Stimulated activated CD4-positive, alpha-beta T cell treated with anti-CD3 and anti-CD28 coated beads, Interleukin-2, amount 100 ng/mL, for 24 hours (primary cell): ENCODE measurements around the gene GPR156.
"Not testable (repeated sequence)": the region's sequence is repeated elsewhere in the genome, so short reads cannot be mapped to it uniquely, and the experiment has no call there.

ENCODE experiments used
- DNase-seq, 2 donors: peaks; one replicate each; pipeline ENCODE4 v3.0.0-alpha.2; 2020

GPR156 gene

DNA sequence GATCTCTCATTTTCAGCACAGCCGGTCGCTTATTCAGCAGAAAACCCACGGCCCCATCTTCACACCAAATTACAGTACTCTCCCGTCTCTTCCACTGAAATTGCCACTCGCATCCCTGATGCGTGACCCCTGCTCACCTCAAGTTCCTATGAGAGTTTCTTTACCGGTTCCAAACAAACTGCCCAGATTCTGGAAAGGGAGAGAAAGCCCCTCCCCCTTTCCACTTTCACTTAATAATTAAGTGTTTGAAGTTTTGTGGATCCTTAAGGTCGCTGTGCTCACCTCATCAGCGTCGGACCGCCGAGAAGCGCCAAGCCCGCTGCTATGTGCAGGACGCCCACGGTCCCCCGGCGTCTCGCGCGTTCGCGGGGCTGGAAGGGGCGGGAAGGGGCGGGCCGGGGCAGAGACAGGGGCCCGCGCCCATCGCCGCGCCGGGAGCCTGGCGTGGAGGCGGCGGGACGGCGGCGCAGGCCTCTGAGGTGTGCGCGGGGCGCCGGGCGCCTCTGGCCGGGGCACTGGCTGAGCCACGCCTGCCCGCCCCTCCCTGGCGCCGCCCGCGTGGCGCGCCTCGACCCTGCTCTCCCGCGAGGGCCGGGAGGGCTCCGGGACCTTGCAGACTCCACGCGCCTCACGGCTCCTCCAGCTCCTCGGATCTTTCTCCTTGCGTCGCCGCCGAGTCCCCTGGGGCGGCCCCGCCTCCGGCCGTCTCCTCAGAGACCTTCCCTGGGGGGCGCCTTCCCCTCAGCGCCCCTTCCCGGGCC lies at the start of gene GPR156:
TSS of gene GPR156 (minus strand) at position 476 of the 761 bp plus-strand sequence. CDS start 41,124 bp downstream, outside the sequence.
- DNase-seq, result peak in 1 of 2 donors; percentile 14

DNA sequence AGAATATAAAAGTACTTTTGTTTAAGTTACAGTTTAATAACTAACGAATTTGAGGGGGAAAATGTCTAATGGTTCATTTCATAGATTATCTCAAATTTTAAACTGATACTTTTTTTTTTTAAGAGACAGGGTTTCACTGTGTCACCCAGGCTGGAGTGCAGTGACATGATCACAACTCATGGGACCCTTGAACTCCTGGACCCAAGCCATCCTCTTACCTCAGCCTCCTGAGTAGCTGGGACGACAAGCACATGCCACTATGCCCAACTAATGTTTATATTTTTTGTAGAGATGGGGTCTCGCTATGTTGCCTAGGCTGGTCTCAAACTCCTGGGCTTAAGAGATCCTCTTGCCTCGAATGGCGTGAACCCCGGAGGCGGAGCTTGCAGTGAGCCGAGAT lies 47.6 kb upstream of the GPR156 start:
- no peak for DNase-seq

- no peak for DNase-seq
Observed at GRCh38 chr3:120331076-120331475, 46.1 kb upstream of the GPR156 start.

DNA sequence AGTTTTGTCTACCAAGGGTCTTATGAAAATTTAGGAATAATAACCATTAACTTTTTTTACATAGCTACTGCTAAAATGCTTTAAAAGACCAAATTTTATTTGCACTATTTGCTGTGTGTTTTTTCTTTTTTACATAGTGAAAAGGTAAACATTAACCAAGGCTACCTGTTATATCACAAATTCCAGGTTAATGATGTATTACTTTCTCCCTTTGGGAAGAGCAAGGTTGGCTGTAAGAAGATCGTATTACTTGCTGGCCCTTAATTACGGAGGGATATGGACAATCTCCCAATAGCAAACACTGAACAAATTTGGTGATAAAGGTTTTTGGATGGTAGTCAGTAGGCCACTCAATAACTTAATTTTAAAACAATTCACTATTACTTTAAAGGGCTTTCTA lies 41.8 kb upstream of the GPR156 start:
- DNase-seq, result no peak

- DNase-seq, result no peak
Observed at GRCh38 chr3:120324190-120324589, 39.2 kb upstream of the GPR156 start.

GRCh38 chr3:120323761-120324160 lies 38.7 kb upstream of the GPR156 start:
- peak in 1 of 2 donors; percentile 40 for DNase-seq

GRCh38 chr3:120311863-120312794 lies 27.1 kb upstream of the GPR156 start:
- DNase-seq, result peak in 1 of 2 donors; percentile 6

DNA sequence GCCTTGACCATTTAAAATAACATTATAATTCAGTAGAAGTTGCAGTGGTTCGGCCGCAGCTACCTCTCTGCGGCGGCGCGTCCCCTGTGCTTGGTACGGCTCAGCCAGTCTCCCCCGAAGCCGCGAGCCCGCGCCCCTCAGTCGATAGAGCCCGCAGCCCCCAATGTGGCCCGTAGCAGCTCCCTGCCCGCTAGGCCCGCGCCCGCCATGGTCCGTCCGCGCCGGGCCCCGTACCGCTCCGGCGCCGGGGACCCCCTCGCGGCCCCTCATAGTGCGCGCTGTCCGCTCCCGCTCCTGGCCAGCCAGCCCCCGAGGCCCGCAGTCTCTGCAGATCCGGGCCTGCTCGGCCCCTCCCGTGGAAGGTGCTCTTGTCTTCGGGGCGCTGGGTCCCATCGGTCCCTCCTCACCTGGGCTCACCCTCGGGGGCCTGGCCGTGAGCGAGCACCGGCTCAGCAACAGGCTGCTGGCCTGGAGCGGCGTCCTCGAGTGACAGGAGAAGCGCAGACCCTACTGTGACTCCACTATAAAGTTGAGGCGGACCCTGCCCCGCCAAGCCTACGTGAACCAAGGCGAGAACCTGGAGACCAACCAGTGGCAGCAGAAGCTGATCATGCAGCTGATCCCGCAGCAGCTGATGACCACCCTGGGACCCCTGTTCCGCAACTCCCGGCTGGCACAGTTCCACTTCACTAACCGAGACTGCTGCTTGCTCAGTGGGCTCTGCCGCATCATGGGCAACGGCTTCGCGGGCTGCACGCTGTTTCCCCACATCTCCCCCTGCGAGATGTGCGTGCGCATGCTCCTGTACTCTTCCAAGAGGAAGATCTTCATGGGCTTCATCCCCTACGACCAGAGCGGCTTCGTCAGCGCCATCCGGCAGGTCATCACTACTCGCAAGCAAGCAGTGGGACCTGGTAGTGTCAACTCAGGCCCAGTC lies 21.8 kb upstream of the GPR156 start:
- DNase-seq, result no peak

DNA sequence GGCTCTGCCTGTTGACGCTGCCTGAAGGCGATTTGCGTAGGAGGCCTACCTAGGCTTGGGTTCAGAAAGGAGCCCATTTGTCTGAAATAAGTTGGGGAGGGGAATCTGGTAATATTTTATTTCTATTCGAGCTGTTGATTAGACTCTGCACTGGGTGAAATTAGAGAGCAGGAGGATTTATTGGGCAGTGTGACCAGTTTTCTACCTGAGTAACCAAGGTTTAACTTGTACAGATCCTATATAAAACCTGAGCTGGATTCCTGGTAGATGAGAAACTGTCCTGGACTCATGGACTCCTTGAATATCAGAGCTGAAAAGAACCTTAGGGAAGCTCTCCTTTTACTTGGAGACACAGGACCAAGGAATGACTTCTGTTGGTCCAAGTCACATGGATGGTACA lies 19.6 kb upstream of the GPR156 start:
- DNase-seq, result no peak

DNA sequence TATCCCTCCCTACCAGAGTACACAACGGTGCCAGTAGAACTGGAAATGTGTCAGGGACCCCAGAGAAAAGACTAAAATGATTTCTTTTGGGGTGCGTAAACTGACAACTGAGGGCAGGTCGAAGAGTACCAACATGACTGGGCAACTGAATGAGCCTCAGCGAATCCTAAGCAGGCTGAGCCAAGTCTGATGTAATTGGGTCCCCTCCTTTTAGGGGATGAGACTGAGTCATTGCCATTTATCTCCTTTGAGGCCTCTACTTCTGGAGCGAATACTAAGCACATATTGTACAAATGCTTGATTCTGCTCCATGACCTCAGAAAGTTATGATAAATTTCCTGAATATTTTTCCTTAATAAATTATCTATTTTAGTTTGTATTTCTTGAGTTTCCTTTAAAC lies 17.3 kb upstream of the GPR156 start:
- no peak for DNase-seq

DNA sequence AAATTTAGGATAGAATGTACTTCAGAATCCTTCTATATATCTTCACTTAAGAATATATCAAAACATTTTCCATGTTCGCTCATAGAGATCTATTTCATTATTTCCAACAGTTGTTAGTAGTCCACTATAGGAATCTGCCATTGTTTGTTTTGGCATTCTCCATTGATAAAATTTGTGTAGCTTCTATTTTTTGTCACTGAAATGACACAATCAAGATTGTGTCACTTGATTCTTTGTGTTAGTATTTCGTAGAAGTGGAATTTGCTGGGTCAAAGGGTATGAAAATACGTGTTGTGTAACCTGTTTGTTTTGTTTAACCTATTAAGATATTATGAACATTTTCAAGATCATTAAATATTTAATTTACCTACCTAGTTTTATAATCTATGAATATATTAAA lies 15.9 kb upstream of the GPR156 start:
- no peak for DNase-seq

DNA sequence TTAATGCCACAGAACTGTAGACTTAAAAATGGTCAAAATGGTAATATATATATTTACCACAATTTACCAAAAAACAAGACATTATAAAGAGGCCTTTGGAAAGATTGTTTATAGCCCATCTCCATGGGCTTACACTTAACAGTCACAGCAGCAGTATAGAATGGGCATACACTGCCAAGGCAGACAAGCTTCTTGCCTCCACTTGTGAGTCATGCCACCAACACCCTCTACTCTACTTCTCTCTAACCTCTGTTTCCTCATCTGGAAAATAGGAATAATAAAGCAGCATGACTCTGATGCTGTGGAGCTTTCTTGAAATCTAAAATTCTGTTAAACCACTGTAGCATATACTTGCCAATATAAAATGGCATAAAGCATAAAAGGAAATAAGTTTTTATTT lies 14.4 kb upstream of the GPR156 start:
- DNase-seq, result no peak

- DNase-seq, result no peak
Observed at GRCh38 chr3:120298996-120299395, 14.0 kb upstream of the GPR156 start.

GRCh38 chr3:120291552-120291951 lies 6.5 kb upstream of the GPR156 start:
- not testable (repeated sequence) for DNase-seq

DNA sequence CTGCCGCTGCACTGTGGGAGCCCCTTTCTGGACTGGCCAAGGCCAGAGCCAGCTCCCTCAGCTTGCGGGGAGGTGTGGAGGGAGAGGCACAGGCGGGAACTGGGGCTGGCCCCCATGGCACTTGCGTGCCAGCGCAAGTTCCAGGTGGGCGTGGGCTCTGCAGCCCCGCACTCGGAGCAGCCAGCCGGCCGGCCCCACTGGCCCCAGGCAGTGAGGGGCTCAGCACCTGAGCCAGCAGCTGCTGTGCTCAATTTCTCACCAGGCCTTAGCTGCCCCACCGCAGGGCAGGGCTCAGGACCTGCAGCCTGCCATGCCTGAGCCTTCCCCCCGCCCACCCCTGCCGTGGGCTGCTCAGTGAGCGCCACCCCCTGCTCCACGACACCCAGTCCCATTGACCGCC lies 4.6 kb upstream of the GPR156 start:
- no peak for DNase-seq

DNA sequence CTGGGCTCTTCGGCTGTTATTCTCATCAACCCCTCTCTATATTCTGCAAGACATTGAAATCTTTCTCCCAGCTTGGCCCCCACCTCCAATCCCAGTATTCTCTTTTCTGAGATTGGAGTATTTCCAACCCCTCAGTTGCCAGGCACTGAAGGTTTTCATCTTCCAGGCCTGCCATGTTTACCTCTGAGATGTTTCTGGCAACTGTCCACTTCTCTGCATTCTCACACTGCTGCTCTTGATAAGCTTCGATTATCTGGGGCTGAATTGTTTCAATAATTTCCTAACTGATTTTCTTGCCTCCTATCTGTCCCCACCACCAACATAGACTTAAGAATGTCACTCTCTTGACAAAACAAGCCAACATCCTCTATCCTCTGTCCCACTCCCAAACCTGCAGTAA lies 1.4 kb upstream of the GPR156 start:
- DNase-seq, result no peak

DNA sequence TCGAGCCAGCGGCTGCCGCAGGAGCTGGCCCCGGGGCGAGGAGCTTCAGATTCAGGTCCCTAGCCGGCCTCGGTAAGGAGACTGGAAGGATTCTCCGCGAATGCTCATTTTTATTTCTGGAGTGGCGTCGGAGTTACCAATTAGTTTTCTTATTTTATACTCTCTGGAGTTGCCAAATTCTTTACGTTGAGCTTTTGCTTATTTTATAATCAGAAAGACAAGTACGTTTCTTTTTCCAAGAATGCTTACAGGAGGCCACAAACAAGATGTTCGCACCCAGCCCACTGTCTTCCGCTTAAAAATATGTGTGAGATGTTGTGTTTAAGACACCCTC lies 453 bp upstream of the GPR156 start:
- no peak for DNase-seq

- no peak for DNase-seq
Observed at GRCh38 chr3:120281261-120281660, 3.8 kb downstream of the GPR156 start.

GRCh38 chr3:120280566-120280965 lies 4.5 kb downstream of the GPR156 start:
- no peak for DNase-seq

DNA sequence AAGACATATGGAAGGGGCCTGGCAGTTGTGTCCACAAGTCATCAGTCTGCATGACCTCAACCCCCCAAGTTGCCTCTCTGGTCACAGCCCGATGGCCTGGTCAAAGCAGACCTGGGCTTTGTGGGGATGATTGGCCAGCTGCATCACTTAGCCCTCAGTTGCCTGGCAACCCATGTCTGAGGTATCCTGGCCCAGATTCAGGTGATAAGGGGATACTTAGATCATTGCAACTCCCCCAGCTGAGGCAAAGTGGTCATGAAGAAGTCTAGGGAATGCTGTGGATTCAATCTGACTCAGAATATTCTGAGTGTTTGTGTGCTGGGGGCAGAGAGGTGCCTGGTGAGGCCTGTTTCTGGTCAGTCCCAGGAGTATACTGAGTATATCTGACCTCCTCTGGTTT lies 5.0 kb downstream of the GPR156 start:
- DNase-seq, result no peak

- no peak for DNase-seq
Observed at GRCh38 chr3:120276767-120277166, 8.3 kb downstream of the GPR156 start.

DNA sequence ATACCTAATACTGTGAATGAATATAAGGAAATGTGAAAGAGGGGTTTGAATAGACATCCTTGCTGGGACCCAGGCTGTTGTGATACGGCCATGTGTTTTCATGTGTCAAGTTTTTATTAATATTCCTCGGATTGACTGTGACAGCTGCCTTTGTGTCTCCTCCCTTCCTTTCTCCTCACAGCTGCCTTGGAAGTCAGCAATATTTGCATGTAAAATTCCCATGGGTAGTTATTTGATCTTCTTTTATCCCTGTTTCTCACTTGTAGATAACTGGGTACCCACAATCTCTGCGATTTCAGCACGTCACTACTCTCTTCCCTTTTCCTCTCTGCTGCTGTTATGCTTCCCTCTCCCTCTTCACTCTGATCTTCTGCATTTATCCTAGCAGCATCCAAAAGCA lies 9.4 kb downstream of the GPR156 start:
- DNase-seq, result no peak

GRCh38 chr3:120274739-120275167 lies 10.3 kb downstream of the GPR156 start:
- no peak for DNase-seq
